ENCODE data around the gene PLAU. TPM values are rescaled to one million over a fixed set of nuclear protein-coding genes. Genes with fewer than 3 reads are reported as not detected.

The PLAU gene
- total and polyA plus RNA-seq, 2 of the 13 experiments (the other 11 are each of a cell fraction or from before 2014, with no cell fraction given): 0.45 to 11.2 TPM

DNA sequence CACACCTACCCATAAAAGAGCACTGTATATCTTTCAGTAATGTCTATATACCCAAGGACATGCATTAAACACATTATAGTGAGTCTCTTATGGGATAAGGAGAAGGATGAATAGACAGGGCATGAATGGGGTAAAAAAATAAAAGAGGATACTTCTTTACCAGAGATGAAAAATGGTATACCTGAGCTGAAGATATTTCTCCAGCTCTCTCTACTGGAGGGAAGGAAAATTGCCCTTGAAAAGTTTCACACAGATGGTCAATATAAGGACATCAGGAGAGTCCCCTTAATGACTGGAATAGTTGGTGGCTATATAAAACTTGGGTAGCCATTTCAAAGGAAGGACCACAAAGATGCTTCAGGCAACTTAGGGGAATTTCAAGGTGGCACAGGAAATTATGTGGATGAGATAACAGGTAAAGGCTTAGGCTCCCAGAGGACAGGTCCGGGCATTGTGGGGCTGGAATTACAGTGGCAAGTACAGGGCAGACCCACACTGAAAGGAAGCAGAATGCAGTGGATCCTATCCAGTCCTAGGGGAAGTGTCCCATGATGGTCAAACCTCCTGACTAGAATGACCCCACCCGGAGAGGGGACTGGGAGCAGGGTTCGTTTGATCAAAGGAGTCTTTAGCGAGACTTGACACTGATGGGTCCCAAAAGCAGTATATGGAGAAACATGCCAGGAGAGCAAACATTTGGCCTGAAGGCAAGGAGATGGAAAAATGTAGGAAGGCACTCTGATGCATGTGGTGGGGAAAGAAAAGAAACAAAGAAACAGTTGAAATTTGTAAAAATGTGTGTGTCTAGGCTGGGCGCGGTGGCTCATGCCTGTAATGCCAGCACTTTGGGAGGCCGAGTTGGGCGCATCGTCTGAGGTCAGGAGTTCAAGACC is 35.6 kb downstream of the PLAU start (continued):
- TF ChIP-seq AKAP8 (CRISPR knock-in tag; IDR thresholded peaks at IDR 0.05): no peak
- TF ChIP-seq NFRKB (IDR thresholded peaks at IDR 0.05): no peak
- no peak for TF ChIP-seq MEIS2 (CRISPR knock-in tag; IDR thresholded peaks at IDR 0.05)
- TF ChIP-seq ZNF329 (CRISPR knock-in tag; IDR thresholded peaks at IDR 0.05; ENCODE audit: low read depth): no peak
- TF ChIP-seq, protein P1, sequence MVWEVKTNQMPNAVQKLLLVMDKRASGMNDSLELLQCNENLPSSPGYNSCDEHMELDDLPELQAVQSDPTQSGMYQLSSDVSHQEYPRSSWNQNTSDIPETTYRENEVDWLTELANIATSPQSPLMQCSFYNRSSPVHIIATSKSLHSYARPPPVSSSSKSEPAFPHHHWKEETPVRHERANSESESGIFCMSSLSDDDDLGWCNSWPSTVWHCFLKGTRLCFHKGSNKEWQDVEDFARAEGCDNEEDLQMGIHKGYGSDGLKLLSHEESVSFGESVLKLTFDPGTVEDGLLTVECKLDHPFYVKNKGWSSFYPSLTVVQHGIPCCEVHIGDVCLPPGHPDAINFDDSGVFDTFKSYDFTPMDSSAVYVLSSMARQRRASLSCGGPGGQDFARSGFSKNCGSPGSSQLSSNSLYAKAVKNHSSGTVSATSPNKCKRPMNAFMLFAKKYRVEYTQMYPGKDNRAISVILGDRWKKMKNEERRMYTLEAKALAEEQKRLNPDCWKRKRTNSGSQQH (CRISPR knock-in tag; IDR thresholded peaks at IDR 0.05; ENCODE audit: low read depth): no peak
- TF ChIP-seq ADNP (CRISPR knock-in tag; IDR thresholded peaks at IDR 0.05): no peak

DNA sequence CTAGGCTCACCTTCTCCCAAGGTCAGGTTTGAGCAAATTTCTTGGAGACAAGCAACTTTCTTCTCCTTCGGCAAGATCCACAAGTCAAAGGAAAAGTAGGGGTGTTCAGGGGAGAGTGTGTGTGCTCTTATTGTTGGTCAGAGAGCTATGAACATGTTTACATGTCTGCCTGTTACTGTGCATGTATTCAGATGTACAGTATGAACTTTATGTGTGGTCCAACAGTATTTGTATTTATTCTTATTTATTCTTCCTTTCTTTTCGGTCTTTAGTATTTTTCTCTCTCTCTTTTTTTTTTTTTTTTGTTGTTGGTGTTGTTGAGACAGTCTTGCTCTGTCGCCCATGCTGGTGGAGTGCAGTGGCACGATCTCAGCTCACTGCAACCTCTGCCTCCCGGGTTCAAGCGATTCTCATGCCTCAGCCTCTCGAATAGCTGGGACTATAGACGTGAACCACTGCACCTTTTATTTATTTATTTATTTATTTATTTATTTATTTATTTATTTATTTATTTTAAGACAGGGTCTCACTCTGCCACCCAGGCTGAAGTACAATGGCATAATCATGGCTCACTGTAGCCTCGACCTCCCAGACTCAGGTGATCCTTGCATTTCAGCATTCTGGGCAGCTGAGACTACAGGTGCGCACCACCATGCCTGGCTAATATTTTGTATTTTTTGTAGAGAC is 38.2 kb downstream of the PLAU start:
- no peak overlapping the region for H3K4me2 ChIP-seq (ENCODE audit: low read depth, low read length)
- H2AFZ ChIP-seq (ENCODE audit: low read length): no peak overlapping the region
- ChIA-PET POLR2A (no interaction called here), CTCF (ENCODE audit: low intra/inter-chr PET ratio, low total read pairs) (no interaction called here)
- no peaks in the 10 kb centered on the region for H3K27me3 ChIP-seq (ENCODE audit: control insufficient read depth in 1 of 2, insufficient read depth in 2 of 2, low read length in 2 of 2)
- no peak for DNase-seq (ENCODE audit: low spot score)
- FAIRE-seq: no peak
- no peak overlapping the region for H3K4me3 ChIP-seq (replicated peaks in 1 of 3; ENCODE audit: insufficient read depth in 1 of 3, low read depth in 2 of 3, low read length in 3 of 3)
- no peak overlapping the region for H3K9ac ChIP-seq (ENCODE audit: insufficient read depth, low read depth, low read length)
- H3K36me3 ChIP-seq (replicated peaks in 1 of 2; ENCODE audit: control insufficient read depth in 1 of 2, insufficient read depth in 2 of 2, low read length in 2 of 2): no peaks in the 10 kb centered on the region
- no peaks in the 10 kb centered on the region for H3K4me1 ChIP-seq (ENCODE audit: insufficient read depth, low read length)
- in situ Hi-C loops (cut with HindIII; ENCODE audit: extremely low pct_ligation_motif_present, low pct_unique_long_range_greater_than_20kb) (no loop called here), intact Hi-C loops (cut with micrococcal nuclease; ENCODE audit: unreplicated experiment) (loop anchor here (10.0 kb wide), 1 partner anchor 136 kb away; no protein-coding TSS in a partner anchor)
- ATAC-seq: no peak
- BruUV-seq (replicated peaks): no TSS peak
- H3K9me3 ChIP-seq (ENCODE audit: low read length): no peaks in the 10 kb centered on the region
- no peak overlapping the region for H3K27ac ChIP-seq (ENCODE audit: extremely low read length, insufficient read depth, low read length)
- 65% methylated on average over 10 of the region's 10 CpGs for WGBS (ENCODE audit: low lambda C conversion rate)
- no peaks in the 10 kb centered on the region for H3K79me2 ChIP-seq (ENCODE audit: insufficient read depth, low read length)
- no peaks in the 10 kb centered on the region for H4K20me1 ChIP-seq (ENCODE audit: insufficient read depth, low read length)
- no peak for TF ChIP-seq ZNF496 (CRISPR knock-in tag; IDR thresholded peaks at IDR 0.05; ENCODE audit: insufficient replicate concordance)
- TF ChIP-seq ZNF775 (CRISPR knock-in tag; IDR thresholded peaks at IDR 0.05; ENCODE audit: borderline replicate concordance): no peak
- TF ChIP-seq, protein P2, sequence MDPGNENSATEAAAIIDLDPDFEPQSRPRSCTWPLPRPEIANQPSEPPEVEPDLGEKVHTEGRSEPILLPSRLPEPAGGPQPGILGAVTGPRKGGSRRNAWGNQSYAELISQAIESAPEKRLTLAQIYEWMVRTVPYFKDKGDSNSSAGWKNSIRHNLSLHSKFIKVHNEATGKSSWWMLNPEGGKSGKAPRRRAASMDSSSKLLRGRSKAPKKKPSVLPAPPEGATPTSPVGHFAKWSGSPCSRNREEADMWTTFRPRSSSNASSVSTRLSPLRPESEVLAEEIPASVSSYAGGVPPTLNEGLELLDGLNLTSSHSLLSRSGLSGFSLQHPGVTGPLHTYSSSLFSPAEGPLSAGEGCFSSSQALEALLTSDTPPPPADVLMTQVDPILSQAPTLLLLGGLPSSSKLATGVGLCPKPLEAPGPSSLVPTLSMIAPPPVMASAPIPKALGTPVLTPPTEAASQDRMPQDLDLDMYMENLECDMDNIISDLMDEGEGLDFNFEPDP (CRISPR knock-in tag; conservative IDR thresholded peaks at IDR 0.05): no peak
- TF ChIP-seq TOE1 (CRISPR knock-in tag; IDR thresholded peaks at IDR 0.05): no peak
- TF ChIP-seq KLF6 (CRISPR knock-in tag; IDR thresholded peaks at IDR 0.05): no peak
- TF ChIP-seq, protein P3, sequence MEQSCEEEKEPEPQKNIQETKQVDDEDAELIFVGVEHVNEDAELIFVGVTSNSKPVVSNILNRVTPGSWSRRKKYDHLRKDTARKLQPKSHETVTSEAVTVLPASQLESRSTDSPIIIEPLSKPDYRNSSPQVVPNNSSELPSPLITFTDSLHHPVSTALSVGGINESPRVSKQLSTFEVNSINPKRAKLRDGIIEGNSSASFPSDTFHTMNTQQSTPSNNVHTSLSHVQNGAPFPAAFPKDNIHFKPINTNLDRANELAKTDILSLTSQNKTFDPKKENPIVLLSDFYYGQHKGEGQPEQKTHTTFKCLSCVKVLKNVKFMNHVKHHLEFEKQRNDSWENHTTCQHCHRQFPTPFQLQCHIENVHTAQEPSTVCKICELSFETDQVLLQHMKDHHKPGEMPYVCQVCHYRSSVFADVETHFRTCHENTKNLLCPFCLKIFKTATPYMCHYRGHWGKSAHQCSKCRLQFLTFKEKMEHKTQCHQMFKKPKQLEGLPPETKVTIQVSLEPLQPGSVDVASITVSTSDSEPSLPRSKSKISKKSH (CRISPR knock-in tag; IDR thresholded peaks at IDR 0.05; ENCODE audit: borderline replicate concordance): no peak
- TF ChIP-seq, protein P4, sequence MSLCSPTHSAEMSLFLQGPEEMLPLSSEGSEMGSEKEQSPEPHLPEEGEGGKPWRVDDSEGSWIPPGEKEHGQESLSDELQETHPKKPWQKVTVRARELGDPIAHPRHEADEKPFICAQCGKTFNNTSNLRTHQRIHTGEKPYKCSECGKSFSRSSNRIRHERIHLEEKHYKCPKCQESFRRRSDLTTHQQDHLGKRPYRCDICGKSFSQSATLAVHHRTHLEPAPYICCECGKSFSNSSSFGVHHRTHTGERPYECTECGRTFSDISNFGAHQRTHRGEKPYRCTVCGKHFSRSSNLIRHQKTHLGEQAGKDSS (CRISPR knock-in tag; IDR thresholded peaks at IDR 0.05; ENCODE audit: borderline replicate concordance, low read depth): no peak
- TF ChIP-seq ZNF543 (CRISPR knock-in tag; IDR thresholded peaks at IDR 0.05): no peak
